Measurements from ENCODE around the gene GPR61. TPM values are rescaled to one million over a fixed set of nuclear protein-coding genes. Genes with fewer than 3 reads are reported as not detected.

The GPR61 gene
- total and polyA plus RNA-seq, 2 of the 4 experiments (the other 2 are of a cell fraction), result not detected

GRCh38 chr1:109527846-109528695 lies 11.6 kb upstream of the GPR61 start:
- WGBS, 2 experiments (ENCODE audit: extremely low coverage in 2 of 2, insufficient read length in 1 of 2), result 87% methylated on average over 3 of the region's 9 CpGs; no CpG with 5 or more reads in 1 of the 2 experiments
- Histone ChIP-seq H2BK5ac (ENCODE audit: low read depth, low read length, poor library complexity, severe bottlenecking) (no peak overlapping the region), H3K27ac (ENCODE audit: insufficient read depth, low read length) (no peak overlapping the region), H3K4ac (ENCODE audit: low read depth, low read length) (no peak overlapping the region), H3K9me1 (ENCODE audit: insufficient read depth, low read length) (no peaks in the 10 kb centered on the region; the same call in 1 of the 2 replicates), H2BK20ac (ENCODE audit: low read depth, low read length) (no peak overlapping the region), H2BK15ac (ENCODE audit: low read depth, low read length) (no peak overlapping the region), H3K14ac (replicated peaks; ENCODE audit: low read depth, low read length) (no peak overlapping the region), H4K20me1 (ENCODE audit: insufficient read depth, low read length) (no peaks in the 10 kb centered on the region), H3K4me2 (ENCODE audit: low read depth, low read length) (no peak overlapping the region), H3K9me3 (ENCODE audit: control insufficient read depth, insufficient read depth, low read length) (no peaks in the 10 kb centered on the region), H3K36me3 (ENCODE audit: control insufficient read depth, insufficient read depth, low read length) (no peaks in the 10 kb centered on the region), H3K4me3 (ENCODE audit: insufficient read depth, low read depth, low read length) (no peak overlapping the region), H4K91ac (ENCODE audit: insufficient read depth, low read depth, low read length) (no peak overlapping the region), H3K23ac (ENCODE audit: low read depth, low read length) (no peak overlapping the region), H3K9ac (ENCODE audit: low read depth, low read length) (no peak overlapping the region), H3K79me1 (ENCODE audit: low read depth in 1 of 2, low read length in 2 of 2) (no peaks in the 10 kb centered on the region), H3K27me3 (ENCODE audit: control insufficient read depth, insufficient read depth, low read length) (peaks cover 15% of the 10 kb centered on the region), H2BK120ac (ENCODE audit: low read depth, low read length) (no peak overlapping the region), H2AK9ac (replicated peaks; ENCODE audit: low read depth, low read length, poor library complexity) (no peak overlapping the region), H2AK5ac (ENCODE audit: low read depth, low read length) (no peak overlapping the region), H4K5ac (ENCODE audit: low read depth, low read length) (no peak overlapping the region), H3K56ac (ENCODE audit: extremely low read depth, insufficient read depth, low read length) (no peak overlapping the region), H3K4me1 (ENCODE audit: control insufficient read depth, insufficient read depth, low read length) (peaks cover 7% of the 10 kb centered on the region), H2AFZ (replicated peaks; ENCODE audit: low read length, poor library complexity) (peak overlapping the region; percentile 36), H4K8ac (ENCODE audit: low read depth in 2 of 2, low read length in 2 of 2) (no peak overlapping the region), H3K18ac (ENCODE audit: low read depth, low read length) (no peak overlapping the region)
- BruUV-seq (replicated peaks), result no TSS peak
- dilution Hi-C loops (cut with HindIII; ENCODE audit: low sequenced_read_pairs, unreplicated experiment), result no loop called here
- ChIA-PET POLR2A (ENCODE audit: unreplicated experiment) (no interaction called here), CTCF (interaction anchor here (1.1 kb wide), 1 partner anchor 37 kb away, joined by 3 read pairs; no protein-coding TSS in a partner anchor)
- in situ Hi-C loops (cut with MboI; ENCODE audit: low sequenced_read_pairs), result no loop called here
- TF ChIP-seq RAD21 (IDR thresholded peaks at IDR 0.05; ENCODE audit: low read length) (no peak), CHD1 (IDR thresholded peaks at IDR 0.05; ENCODE audit: low read depth, low read length) (no peak), MAZ (IDR thresholded peaks at IDR 0.05; ENCODE audit: borderline replicate concordance, low read depth, low read length) (no peak), CTCF (conservative IDR thresholded peaks at IDR 0.05; ENCODE audit: low read depth, low read length) (no peak), POLR2A (IDR thresholded peaks at IDR 0.05; ENCODE audit: low read depth, low read length) (no peak), SMC3 (IDR thresholded peaks at IDR 0.05; ENCODE audit: low read depth, low read length) (no peak), RCOR1 (IDR thresholded peaks at IDR 0.05; ENCODE audit: insufficient replicate concordance, low read length) (no peak), NFE2L2 (IDR thresholded peaks at IDR 0.05; ENCODE audit: low read depth, low read length) (no peak), ELK1 (IDR thresholded peaks at IDR 0.05; ENCODE audit: borderline replicate concordance, low read depth, low read length) (no peak), FOS (IDR thresholded peaks at IDR 0.05; ENCODE audit: low read depth, low read length) (no peak), USF2 (IDR thresholded peaks at IDR 0.05; ENCODE audit: low read depth, low read length) (no peak), MAFK (IDR thresholded peaks at IDR 0.05; ENCODE audit: low read depth, low read length) (no peak), CEBPB (IDR thresholded peaks at IDR 0.05; ENCODE audit: low read depth, low read length) (no peak), MXI1 (IDR thresholded peaks at IDR 0.05; ENCODE audit: borderline replicate concordance, low read depth, low read length) (no peak), BHLHE40 (IDR thresholded peaks at IDR 0.05; ENCODE audit: low read depth, low read length) (no peak)
- ATAC-seq (ENCODE audit: low read depth) (no peak), DNase-seq (no peak)
- intact Hi-C loops (cut with micrococcal nuclease), result no loop called here
